DOHH2 (cell line): ENCODE data around the gene GLIPR1.

ENCODE experiments used
- EZH2phosphoT487 ChIP-seq: fragments of 200-600 bp; sonication (generic); IDR thresholded peaks from 2 replicates; pipeline ENCODE4 v1.6.1; 2017; ENCODE audit warnings: borderline replicate concordance, mild to moderate bottlenecking, antibody characterized with exemption, low read length, moderate library complexity, mixed read lengths
- TF ChIP-seq, protein P1 (sequence below): fragments of 200-600 bp; sonication (generic); IDR thresholded peaks from one replicate; pipeline ENCODE4 v1.5.1; 2014; ENCODE audit warnings: antibody characterized with exemption, mild to moderate bottlenecking, low read depth, low read length; ENCODE audit not compliant: poor library complexity, severe bottlenecking

DNA sequence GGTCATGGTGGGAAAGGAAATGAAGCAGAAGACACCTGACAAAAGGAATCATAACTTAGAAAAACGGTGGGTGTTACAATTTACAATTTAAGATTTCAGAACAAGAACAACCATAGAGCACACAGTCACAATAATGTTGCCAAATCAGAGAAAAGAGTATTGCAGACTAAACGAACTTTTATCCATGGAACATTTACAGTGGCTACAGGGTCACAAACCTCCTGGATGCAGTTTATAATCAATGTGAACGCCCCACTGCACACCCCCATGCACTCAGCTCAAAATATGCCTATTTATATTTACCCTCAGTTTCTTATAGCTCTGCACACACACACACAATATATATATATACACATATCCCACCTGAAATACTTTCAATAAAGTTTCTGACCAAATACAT lies 22.9 kb downstream of the GLIPR1 start:
- TF ChIP-seq EZH2phosphoT487 = no peak
- TF ChIP-seq, protein P1, sequence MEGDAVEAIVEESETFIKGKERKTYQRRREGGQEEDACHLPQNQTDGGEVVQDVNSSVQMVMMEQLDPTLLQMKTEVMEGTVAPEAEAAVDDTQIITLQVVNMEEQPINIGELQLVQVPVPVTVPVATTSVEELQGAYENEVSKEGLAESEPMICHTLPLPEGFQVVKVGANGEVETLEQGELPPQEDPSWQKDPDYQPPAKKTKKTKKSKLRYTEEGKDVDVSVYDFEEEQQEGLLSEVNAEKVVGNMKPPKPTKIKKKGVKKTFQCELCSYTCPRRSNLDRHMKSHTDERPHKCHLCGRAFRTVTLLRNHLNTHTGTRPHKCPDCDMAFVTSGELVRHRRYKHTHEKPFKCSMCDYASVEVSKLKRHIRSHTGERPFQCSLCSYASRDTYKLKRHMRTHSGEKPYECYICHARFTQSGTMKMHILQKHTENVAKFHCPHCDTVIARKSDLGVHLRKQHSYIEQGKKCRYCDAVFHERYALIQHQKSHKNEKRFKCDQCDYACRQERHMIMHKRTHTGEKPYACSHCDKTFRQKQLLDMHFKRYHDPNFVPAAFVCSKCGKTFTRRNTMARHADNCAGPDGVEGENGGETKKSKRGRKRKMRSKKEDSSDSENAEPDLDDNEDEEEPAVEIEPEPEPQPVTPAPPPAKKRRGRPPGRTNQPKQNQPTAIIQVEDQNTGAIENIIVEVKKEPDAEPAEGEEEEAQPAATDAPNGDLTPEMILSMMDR = no peak
